ENCODE results near the gene MFSD11.
A peak's percentile ranks its signal among the peaks of the same experiment; 100 is the strongest.
"Not testable (repeated sequence)": the region's sequence is repeated elsewhere in the genome, so short reads cannot be mapped to it uniquely, and the experiment has no call there.

MFSD11 gene

GRCh38 chr17:76709077-76709950, 28.6 kb upstream of the MFSD11 start:
- no peak for DNase-seq

DNA sequence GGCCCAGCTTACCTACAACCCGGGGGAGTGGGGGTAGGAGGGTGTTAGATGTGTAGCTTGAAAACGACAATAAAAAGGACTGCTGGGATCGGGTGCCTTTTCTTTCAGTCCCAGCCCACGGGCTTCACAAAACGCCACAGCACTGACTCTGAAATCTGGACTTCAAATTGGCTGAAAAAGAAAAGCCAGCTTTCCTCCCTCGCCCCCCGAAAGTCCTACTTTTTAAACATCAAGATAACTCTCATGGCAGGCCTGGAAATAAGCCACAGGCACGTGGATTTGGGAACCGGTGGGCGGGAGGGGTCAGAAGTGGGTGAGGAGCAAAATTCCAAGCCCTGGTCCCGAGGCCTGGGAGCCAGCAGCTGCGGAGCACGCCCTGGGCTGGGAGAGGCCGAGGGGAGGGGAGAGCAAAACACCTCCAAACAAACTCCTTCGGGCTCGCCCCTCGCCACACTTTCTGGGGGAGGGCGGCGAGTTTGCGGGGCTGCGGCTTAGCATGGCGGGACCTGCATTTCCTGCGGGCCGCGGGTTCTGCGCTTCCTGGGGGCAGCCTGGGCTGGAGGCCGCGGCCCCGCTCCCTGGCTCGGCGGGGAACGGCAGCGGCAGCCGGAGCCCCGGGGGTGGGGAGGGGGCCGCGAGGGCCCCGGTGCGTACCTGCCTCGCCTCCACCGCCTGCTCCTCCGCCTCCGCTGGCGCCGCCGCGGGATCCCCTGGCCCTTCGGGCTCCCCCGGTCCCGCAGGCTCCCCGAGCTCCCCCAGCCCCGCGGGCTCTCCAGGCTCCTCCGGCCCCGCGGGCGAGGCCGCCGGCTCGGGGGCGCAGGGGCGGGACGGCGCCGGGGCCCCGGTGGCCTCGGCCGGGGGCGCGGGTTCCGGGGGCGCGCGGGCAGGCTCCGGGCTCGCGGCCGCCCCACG, 27.7 kb upstream of the MFSD11 start:
- not testable (repeated sequence) for DNase-seq

- DNase-seq: peak; percentile 60
Measured at GRCh38 chr17:76710863-76711611, 26.9 kb upstream of the MFSD11 start, which contains the start of gene MXRA7. Gene MXRA7, minus strand, starts transcription at chr17:76710965. Its CDS starts 19 bp downstream, at chr17:76710946.

- not testable (repeated sequence) for DNase-seq
Measured at GRCh38 chr17:76712321-76712720, 25.6 kb upstream of the MFSD11 start.

GRCh38 chr17:76713765-76714164, 24.2 kb upstream of the MFSD11 start:
- DNase-seq: no peak

- DNase-seq: no peak
Measured at GRCh38 chr17:76714336-76714735, 23.6 kb upstream of the MFSD11 start.

GRCh38 chr17:76714822-76715495, 23.0 kb upstream of the MFSD11 start:
- DNase-seq: peak; percentile 76

GRCh38 chr17:76715496-76715830, 22.5 kb upstream of the MFSD11 start:
- no peak for DNase-seq

- DNase-seq: peak; percentile 95
Measured at GRCh38 chr17:76716146-76716838, 21.6 kb upstream of the MFSD11 start.

DNA sequence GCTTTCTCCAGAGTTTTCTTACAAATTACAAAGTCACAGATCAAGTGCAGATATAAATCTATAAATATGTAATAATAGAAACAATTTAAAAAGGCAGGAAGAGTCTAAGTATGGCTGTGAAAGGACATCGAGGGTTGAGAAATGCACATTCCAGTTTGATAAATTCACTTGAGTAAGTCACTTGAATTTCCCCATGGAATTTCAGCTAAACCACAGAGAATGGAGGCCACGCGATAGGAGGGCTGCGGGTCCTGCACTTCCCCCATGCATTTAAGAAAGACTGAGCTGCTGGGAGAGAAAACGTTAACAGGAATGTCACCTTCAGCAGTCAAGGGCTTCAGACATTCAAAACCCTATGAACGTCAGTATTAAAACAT, 21.1 kb upstream of the MFSD11 start:
- no peak for DNase-seq

DNA sequence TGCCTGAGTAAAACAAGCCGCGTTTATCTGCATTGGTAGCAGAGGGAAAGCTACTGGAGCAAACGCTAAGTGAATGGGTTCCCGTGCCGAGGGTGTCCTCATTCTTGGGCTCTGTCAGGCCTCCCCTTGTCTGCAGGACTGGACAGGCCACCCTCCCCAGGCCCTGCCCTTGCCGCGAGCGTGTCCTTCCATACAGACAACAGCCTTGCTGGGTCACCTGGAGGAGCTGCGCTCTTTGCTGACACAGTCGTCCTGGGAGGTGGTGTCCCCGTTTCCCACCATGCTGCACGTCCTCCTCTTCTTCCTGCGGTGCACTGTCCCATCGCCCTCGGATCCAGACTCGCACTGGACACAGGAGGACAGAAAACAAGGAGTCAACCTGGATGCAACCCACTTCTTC, 19.4 kb upstream of the MFSD11 start:
- no peak for DNase-seq

DNA sequence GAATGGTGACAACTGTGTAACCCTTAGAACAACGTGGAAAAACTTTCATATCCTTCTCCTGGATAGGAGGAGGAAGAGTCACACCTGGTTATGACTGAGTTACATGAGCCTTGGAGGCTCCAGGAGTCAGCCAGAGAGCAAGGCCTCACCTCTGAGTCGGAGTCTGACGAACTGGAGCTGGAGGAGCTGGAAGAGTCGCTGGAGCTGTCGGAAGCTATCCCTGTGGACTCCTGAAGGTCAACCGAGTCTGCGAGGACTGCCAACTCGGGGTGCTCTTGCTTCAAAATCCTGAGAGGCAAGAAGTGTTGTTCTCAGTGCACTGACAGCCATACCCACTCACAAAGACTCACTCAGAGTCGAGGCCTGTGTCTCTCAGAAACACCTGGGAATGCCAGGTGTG, 17.7 kb upstream of the MFSD11 start:
- no peak for DNase-seq

- no peak for DNase-seq
Measured at GRCh38 chr17:76720941-76721340, 17.0 kb upstream of the MFSD11 start.

DNA sequence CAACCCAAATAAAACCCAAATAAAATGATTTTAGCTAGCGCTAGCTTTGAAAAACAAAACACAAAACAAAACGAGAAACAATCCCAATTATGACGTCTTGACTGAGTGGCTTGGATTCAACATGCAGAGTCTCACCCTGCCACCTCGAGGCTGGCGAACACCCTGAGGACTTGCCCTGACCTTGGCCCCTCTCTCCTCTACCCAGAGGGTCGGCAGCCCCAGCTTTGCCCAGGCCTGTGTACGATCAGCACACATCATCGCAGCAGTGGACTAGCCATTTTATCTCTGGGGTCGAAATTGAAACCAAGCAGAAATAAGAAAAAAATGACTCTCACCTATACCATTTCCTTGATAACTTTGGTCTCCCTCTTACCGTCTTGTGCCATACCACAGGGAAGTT, 16.5 kb upstream of the MFSD11 start:
- no peak for DNase-seq

- DNase-seq: no peak
Measured at GRCh38 chr17:76722279-76722678, 15.6 kb upstream of the MFSD11 start.

GRCh38 chr17:76722977-76723376, 14.9 kb upstream of the MFSD11 start:
- not testable (repeated sequence) for DNase-seq

DNA sequence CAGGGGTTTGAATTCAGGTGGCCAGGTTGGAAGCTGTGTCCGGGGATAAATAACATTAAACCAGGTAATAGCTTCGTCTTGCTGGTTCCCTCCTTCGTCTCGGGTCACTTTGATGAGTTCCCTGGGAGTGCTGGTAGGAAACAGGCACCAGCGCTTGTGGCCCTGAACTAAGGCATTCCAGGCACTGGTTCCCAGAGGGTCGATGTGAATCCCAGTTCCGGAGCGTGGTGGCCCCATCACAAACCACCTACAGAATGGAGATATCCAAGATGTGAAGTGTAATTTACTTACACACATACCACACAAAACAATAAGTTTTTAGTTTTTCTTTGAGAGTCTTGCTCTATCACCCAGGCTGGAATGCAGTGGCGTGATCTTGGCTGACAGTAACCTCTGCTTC, 14.1 kb upstream of the MFSD11 start:
- no peak for DNase-seq

GRCh38 chr17:76725580-76726230, 12.2 kb upstream of the MFSD11 start:
- DNase-seq: peak; percentile 85

GRCh38 chr17:76726231-76726775, 11.6 kb upstream of the MFSD11 start, which contains the start of gene JMJD6:
Gene JMJD6, minus strand, starts transcription at chr17:76726606. Its CDS starts 131 bp downstream, at chr17:76726475.
- DNase-seq: peak; percentile 98

- DNase-seq: peak; percentile 63
Measured at GRCh38 chr17:76726776-76727718, 10.9 kb upstream of the MFSD11 start, which contains the start of gene METTL23. Gene METTL23, plus strand, starts transcription at chr17:76726839. Its CDS starts 2,872 bp downstream, at chr17:76729711.

Data from suppressor macrophage treated with lipopolysaccharide for 4 hours (primary cell).